Sigmoid colon (tissue), 7 donors: ENCODE measurements around the gene CLSTN2. TPM values are rescaled to one million over a fixed set of nuclear protein-coding genes. Genes with fewer than 3 reads are reported as not detected.

ENCODE experiments used
- DNase-seq: peaks from one replicate; pipeline ENCODE4 v3.0.0-alpha.2; 2019
- H3K27ac ChIP-seq, 4 donors: fragments of 200-600 bp; sonication (generic); one replicate each; pipeline ENCODE4 v1.5.1; 2016 to 2019; ENCODE audit warnings: mild to moderate bottlenecking in 1 of 4
- H3K27me3 ChIP-seq, 3 donors: fragments of 200-600 bp; sonication (generic); one replicate each; pipeline ENCODE4 v1.5.1; 2019; ENCODE audit warnings: mild to moderate bottlenecking in 1 of 3
- H3K36me3 ChIP-seq, 4 donors: fragments of 200-600 bp; sonication (generic); one replicate each; pipeline ENCODE4 v1.5.1; 2016 to 2019
- H3K4me1 ChIP-seq, 4 donors: fragments of 200-600 bp; sonication (generic); one replicate each; pipeline ENCODE4 v1.5.1; 2017 to 2019
- H3K4me3 ChIP-seq, 4 donors: fragments of 200-600 bp; sonication (generic); one replicate each; pipeline ENCODE4 v1.5.1; 2017 to 2019; ENCODE audit warnings: mild to moderate bottlenecking in 2 of 4, moderate library complexity in 1 of 4
- H3K9me3 ChIP-seq, 4 donors: fragments of 200-600 bp in 3 of 4; sonication (generic) in 3 of 4; one replicate each; pipeline versions ENCODE4 v1.5.1 to v1.6.1; 2013 to 2019
- CTCF ChIP-seq, 4 experiments: fragments of 450-650 bp in 3 of 4; fragments of 200-600 bp in 1 of 4; IDR thresholded peaks; one replicate each; pipeline ENCODE4 v1.5.1; 2016 to 2019; ENCODE audit warnings: antibody characterized with exemption in 4 of 4, mild to moderate bottlenecking in 3 of 4, moderate library complexity in 2 of 4
- EP300 ChIP-seq, 4 donors: sonication (generic); formaldehyde crosslinking; IDR thresholded peaks; one replicate each; pipeline ENCODE4 v1.6.1; 2017; ENCODE audit warnings: antibody characterized with exemption in 4 of 4
- POLR2A ChIP-seq, 2 donors: fragments of 450-650 bp; IDR thresholded peaks; one replicate each; pipeline ENCODE4 v1.6.1; 2016; ENCODE audit warnings: antibody characterized with exemption in 2 of 2, mild to moderate bottlenecking in 2 of 2, moderate library complexity in 2 of 2
- POLR2AphosphoS5 ChIP-seq, 4 donors: sonication (generic); formaldehyde crosslinking; IDR thresholded peaks; one replicate each; pipeline ENCODE4 v1.6.1; 2017; ENCODE audit warnings: antibody characterized with exemption in 4 of 4
- WGBS, 2 donors: extraction: QIAGEN DNeasy Blood & Tissue Kit; methylation state at CpG; one replicate each; pipeline ENCODE4 v1.1.7; 2013; 5-methylcytosine and 5-hydroxymethylcytosine counted together
- intact Hi-C: fragments of 100-400 bp; cut with DNase I; formaldehyde crosslinking; loops from one replicate; pipeline ENCODE4 v1.15.1; 2023
- polyA plus RNA-seq, 3 donors: library from polyadenylated mRNA; stranded (reverse); fragments of 200-250 nt; gene quantifications; one replicate each; pipeline ENCODE4 v1.2.3, GENCODE V29; 2013
- total RNA-seq, 4 donors: library from RNA; depleted of rRNA; stranded (reverse); fragments of >200 nt; gene quantifications; one replicate each; pipeline ENCODE4 v1.1.0, GENCODE V29; 2016
- donor health status: healthy with polysubstance abuse.
- donor health status: Bipolar disorder and iron deficiency.
- donor health status: healthy.

Gene CLSTN2
- total and polyA plus RNA-seq, 7 donors: 0.23 to 8.3 (median 2.7) TPM

- no peaks in the 10 kb centered on the region for H3K27me3 ChIP-seq
- intact Hi-C loops: no loop called here
- H3K36me3 ChIP-seq: no peaks in the 10 kb centered on the region
- TF ChIP-seq POLR2AphosphoS5 (IDR thresholded peaks at IDR 0.05): no peak
- no peak for TF ChIP-seq CTCF (IDR thresholded peaks at IDR 0.05)
- TF ChIP-seq EP300 (IDR thresholded peaks at IDR 0.05): no peak
- H3K27ac ChIP-seq: no peak overlapping the region
- H3K4me3 ChIP-seq: no peak overlapping the region
- WGBS, 2 donors: 70 to 79% methylated on average over 4 of the region's 4 CpGs
- no peak for DNase-seq
- no peaks in the 10 kb centered on the region for H3K9me3 ChIP-seq
- H3K4me1 ChIP-seq: no peaks in the 10 kb centered on the region
Measured at GRCh38 chr3:140205598-140205997, 270.6 kb downstream of the CLSTN2 start.

DNA sequence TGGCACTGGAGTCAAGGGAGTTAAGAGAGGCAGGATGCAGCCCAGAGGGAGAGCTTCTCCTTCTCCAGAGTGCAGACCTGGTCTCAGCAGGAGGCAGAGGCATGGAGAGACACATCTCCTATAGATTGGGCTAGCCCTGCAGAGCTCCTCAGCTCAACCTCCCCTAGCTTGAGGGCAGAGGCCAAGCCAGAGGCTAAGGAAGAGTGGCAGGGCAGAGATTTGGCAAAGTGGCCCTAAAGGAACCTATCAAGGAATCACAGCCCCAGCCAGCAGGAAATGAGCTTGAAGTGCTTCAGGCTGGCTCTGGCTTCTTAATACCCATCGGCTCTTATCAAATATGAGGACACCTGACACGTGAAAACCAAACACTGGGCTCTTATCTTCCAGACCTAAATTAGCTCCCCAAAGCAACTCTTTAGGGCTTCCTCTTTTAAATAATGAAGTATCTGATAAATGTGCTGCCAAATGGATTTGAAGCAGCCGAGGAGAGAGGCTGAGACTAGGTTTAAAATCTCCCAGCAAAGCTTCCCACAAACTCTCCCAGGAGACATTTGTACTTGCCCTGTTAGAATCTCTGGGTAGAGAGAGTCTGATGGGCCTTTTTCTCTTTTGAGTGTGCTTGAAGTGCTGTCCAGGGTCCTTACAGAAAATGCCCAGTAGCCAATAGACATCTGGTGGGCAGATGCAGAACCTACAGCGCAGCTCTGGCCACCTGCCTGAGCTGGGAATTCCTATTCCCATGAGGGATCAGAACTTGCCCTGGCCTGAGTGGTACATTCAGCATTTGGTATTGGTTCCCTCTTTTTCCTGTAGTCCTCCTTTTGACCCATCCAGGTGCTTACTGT lies 271.4 kb downstream of the CLSTN2 start:
- no peaks in the 10 kb centered on the region for H3K4me1 ChIP-seq
- DNase-seq: no peak
- no peaks in the 10 kb centered on the region for H3K27me3 ChIP-seq
- intact Hi-C loops: no loop called here
- TF ChIP-seq CTCF (IDR thresholded peaks at IDR 0.05) (no peak), POLR2A (IDR thresholded peaks at IDR 0.05) (no peak), POLR2AphosphoS5 (IDR thresholded peaks at IDR 0.05) (no peak), EP300 (IDR thresholded peaks at IDR 0.05) (no peak)
- H3K4me3 ChIP-seq: no peak overlapping the region
- WGBS, 2 donors: 27 to 50% methylated on average over 4 of the region's 4 CpGs
- no peaks in the 10 kb centered on the region for H3K9me3 ChIP-seq
- H3K27ac ChIP-seq: no peak overlapping the region
- no peaks in the 10 kb centered on the region for H3K36me3 ChIP-seq

GRCh38 chr3:140207541-140207940 lies 272.6 kb downstream of the CLSTN2 start:
- no peaks in the 10 kb centered on the region for H3K27me3 ChIP-seq
- no peaks in the 10 kb centered on the region for H3K9me3 ChIP-seq
- no peak overlapping the region for H3K27ac ChIP-seq
- no peak for TF ChIP-seq EP300 (IDR thresholded peaks at IDR 0.05)
- no peak for TF ChIP-seq POLR2A (IDR thresholded peaks at IDR 0.05)
- TF ChIP-seq CTCF (IDR thresholded peaks at IDR 0.05): no peak
- TF ChIP-seq POLR2AphosphoS5 (IDR thresholded peaks at IDR 0.05): no peak
- no peaks in the 10 kb centered on the region for H3K36me3 ChIP-seq
- no peak for DNase-seq
- H3K4me3 ChIP-seq: no peak overlapping the region
- WGBS, 2 donors: 16 to 62% methylated on average over 2 of the region's 2 CpGs
- intact Hi-C loops: no loop called here
- no peaks in the 10 kb centered on the region for H3K4me1 ChIP-seq

- 57 to 64% methylated on average over 6 of the region's 6 CpGs for WGBS, 2 donors
- Histone ChIP-seq H3K27ac (no peak overlapping the region), H3K36me3 (no peaks in the 10 kb centered on the region), H3K9me3 (no peaks in the 10 kb centered on the region), H3K27me3 (no peaks in the 10 kb centered on the region), H3K4me1 (no peaks in the 10 kb centered on the region), H3K4me3 (no peak overlapping the region)
- intact Hi-C loops: no loop called here
- TF ChIP-seq EP300 (IDR thresholded peaks at IDR 0.05): no peak
- no peak for TF ChIP-seq POLR2AphosphoS5 (IDR thresholded peaks at IDR 0.05)
- TF ChIP-seq POLR2A (IDR thresholded peaks at IDR 0.05): no peak
- TF ChIP-seq CTCF (IDR thresholded peaks at IDR 0.05): no peak
- no peak for DNase-seq
Measured at GRCh38 chr3:140216249-140216648, 281.3 kb downstream of the CLSTN2 start.

DNA sequence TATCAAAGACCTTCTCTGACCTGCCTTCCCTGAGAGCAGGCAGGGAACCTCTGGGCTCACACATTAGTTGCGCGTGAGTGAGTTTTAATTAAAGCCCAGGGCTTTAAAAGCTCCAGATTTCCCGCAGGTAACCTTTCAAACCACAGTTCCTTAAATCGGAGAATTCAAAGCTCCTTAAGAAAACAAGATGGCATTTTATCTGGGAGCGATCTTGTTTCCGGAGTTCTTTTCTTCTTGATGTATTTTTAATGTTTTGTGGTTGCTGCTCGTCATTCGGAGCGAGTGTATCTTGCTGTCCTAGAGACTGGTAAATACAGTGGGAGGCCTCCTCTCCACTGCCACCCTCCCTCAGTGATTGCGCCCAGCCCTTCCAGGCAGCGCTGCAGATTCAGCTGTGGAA lies 284.3 kb downstream of the CLSTN2 start:
- WGBS, 2 donors: 82 to 87% methylated on average over 11 of the region's 11 CpGs
- no peak for DNase-seq
- Histone ChIP-seq H3K4me1 (no peaks in the 10 kb centered on the region), H3K36me3 (no peaks in the 10 kb centered on the region), H3K27ac (no peak overlapping the region), H3K9me3 (no peaks in the 10 kb centered on the region), H3K27me3 (no peaks in the 10 kb centered on the region), H3K4me3 (no peak overlapping the region)
- intact Hi-C loops: no loop called here
- TF ChIP-seq CTCF (IDR thresholded peaks at IDR 0.05) (no peak), POLR2A (IDR thresholded peaks at IDR 0.05) (no peak)
